Ishikawa (cell line): ENCODE results near the gene HOXB1.

Experiments
- CEBPB ChIP-seq: IDR thresholded peaks from 2 replicates; pipeline ENCODE4 v1.6.1; 2012
- CREB1 ChIP-seq: IDR thresholded peaks from 2 replicates; pipeline ENCODE4 v1.6.1; 2012; ENCODE audit warnings: low read depth
- EGR1 ChIP-seq: IDR thresholded peaks from 2 replicates; pipeline ENCODE4 v1.6.1; 2012
- EP300 ChIP-seq: IDR thresholded peaks from 2 replicates; pipeline ENCODE4 v1.6.1; 2012; ENCODE audit warnings: borderline replicate concordance
- FOXM1 ChIP-seq: IDR thresholded peaks from 2 replicates; pipeline ENCODE4 v1.6.1; 2012; ENCODE audit warnings: low read depth, borderline replicate concordance
- NFIC ChIP-seq: IDR thresholded peaks from 2 replicates; pipeline ENCODE4 v1.6.1; 2012
- RAD21 ChIP-seq: IDR thresholded peaks from 2 replicates; pipeline ENCODE4 v1.6.1; 2012; ENCODE audit warnings: low read depth
- TAF1 ChIP-seq: IDR thresholded peaks from 2 replicates; pipeline ENCODE4 v1.6.1; 2012; ENCODE audit warnings: low read depth, mild to moderate bottlenecking
- TCF12 ChIP-seq: IDR thresholded peaks from 2 replicates; pipeline ENCODE4 v1.6.1; 2012; ENCODE audit warnings: low read depth
- TEAD4 ChIP-seq: IDR thresholded peaks from 2 replicates; pipeline ENCODE4 v1.6.1; 2012
- USF1 ChIP-seq: IDR thresholded peaks from 2 replicates; pipeline ENCODE4 v1.6.1; 2012
- YY1 ChIP-seq: IDR thresholded peaks from 2 replicates; pipeline ENCODE4 v1.6.1; 2012; ENCODE audit warnings: low read depth
- ZBTB7A ChIP-seq: IDR thresholded peaks from 2 replicates; pipeline ENCODE4 v1.6.1; 2012; ENCODE audit warnings: low read depth
- TF ChIP-seq, protein P1 (sequence below): IDR thresholded peaks from 2 replicates; pipeline ENCODE4 v1.6.1; 2012; ENCODE audit warnings: low read depth, mild to moderate bottlenecking
- TF ChIP-seq, protein P2 (sequence below): IDR thresholded peaks from 2 replicates; pipeline ENCODE4 v1.6.1; 2012

HOXB1 gene

GRCh38 chr17:48505788-48506187 is 25.0 kb downstream of the HOXB1 start:
- TF ChIP-seq RAD21 (no peak), EP300 (no peak), NFIC (no peak), CREB1 (no peak), TCF12 (no peak), FOXM1 (no peak), USF1 (no peak), ZBTB7A (no peak), CEBPB (no peak), TEAD4 (no peak), TAF1 (no peak)
- TF ChIP-seq, protein P1, sequence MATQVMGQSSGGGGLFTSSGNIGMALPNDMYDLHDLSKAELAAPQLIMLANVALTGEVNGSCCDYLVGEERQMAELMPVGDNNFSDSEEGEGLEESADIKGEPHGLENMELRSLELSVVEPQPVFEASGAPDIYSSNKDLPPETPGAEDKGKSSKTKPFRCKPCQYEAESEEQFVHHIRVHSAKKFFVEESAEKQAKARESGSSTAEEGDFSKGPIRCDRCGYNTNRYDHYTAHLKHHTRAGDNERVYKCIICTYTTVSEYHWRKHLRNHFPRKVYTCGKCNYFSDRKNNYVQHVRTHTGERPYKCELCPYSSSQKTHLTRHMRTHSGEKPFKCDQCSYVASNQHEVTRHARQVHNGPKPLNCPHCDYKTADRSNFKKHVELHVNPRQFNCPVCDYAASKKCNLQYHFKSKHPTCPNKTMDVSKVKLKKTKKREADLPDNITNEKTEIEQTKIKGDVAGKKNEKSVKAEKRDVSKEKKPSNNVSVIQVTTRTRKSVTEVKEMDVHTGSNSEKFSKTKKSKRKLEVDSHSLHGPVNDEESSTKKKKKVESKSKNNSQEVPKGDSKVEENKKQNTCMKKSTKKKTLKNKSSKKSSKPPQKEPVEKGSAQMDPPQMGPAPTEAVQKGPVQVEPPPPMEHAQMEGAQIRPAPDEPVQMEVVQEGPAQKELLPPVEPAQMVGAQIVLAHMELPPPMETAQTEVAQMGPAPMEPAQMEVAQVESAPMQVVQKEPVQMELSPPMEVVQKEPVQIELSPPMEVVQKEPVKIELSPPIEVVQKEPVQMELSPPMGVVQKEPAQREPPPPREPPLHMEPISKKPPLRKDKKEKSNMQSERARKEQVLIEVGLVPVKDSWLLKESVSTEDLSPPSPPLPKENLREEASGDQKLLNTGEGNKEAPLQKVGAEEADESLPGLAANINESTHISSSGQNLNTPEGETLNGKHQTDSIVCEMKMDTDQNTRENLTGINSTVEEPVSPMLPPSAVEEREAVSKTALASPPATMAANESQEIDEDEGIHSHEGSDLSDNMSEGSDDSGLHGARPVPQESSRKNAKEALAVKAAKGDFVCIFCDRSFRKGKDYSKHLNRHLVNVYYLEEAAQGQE: no peak
- TF ChIP-seq, protein P2, sequence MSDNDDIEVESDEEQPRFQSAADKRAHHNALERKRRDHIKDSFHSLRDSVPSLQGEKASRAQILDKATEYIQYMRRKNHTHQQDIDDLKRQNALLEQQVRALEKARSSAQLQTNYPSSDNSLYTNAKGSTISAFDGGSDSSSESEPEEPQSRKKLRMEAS: no peak

GRCh38 chr17:48504953-48505352 is 25.9 kb downstream of the HOXB1 start:
- TF ChIP-seq TEAD4 (no peak), CREB1 (no peak)
- TF ChIP-seq, protein P1: no peak

DNA sequence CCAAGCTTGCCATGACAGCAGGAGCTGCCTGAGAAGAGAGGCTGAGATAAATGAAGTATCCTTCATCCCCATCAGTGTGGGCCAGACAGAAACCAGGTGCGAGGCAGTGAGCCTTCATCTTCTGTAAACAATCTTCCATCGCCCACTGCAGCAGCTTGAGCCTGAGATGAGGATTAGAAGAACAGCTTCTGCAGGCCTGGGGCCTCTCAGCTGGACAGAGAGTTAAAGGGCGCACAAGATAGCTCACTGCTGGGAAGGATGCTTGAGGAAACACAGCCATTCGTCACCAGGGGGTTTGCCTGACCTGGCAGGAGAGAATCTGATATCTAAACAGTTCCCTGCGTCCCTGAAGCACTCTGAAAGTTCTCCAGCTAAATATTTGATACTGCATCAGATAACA is 27.1 kb downstream of the HOXB1 start:
- no peak for TF ChIP-seq YY1
- no peak for TF ChIP-seq USF1
- no peak for TF ChIP-seq FOXM1
- no peak for TF ChIP-seq TCF12
- no peak for TF ChIP-seq RAD21
- no peak for TF ChIP-seq CEBPB
- no peak for TF ChIP-seq EP300
- no peak for TF ChIP-seq CREB1
- TF ChIP-seq NFIC: no peak

GRCh38 chr17:48502901-48503300 is 27.9 kb downstream of the HOXB1 start:
- TF ChIP-seq FOXM1 (no peak), ZBTB7A (no peak), TCF12 (no peak), RAD21 (no peak), TEAD4 (no peak), CREB1 (no peak), EP300 (no peak)

- TF ChIP-seq TEAD4 (no peak), CREB1 (no peak), ZBTB7A (no peak), CEBPB (no peak), EGR1 (no peak), TCF12 (no peak), RAD21 (no peak), FOXM1 (no peak), TAF1 (no peak), NFIC (no peak), USF1 (no peak), YY1 (no peak), EP300 (no peak)
These were observed 28.5 kb downstream of the HOXB1 start for GRCh38 chr17:48502312-48502711.

GRCh38 chr17:48500435-48501426 is 30.1 kb downstream of the HOXB1 start:
- TF ChIP-seq CREB1 (no peak), USF1 (no peak)
